HG03103 (cell line): ENCODE measurements around the gene POU4F3.

Experiments used
- ATAC-seq: cut with Tn5 transposase; IDR thresholded peaks from one replicate; pipeline ENCODE4 v1.9.1; 2021; ENCODE audit warnings: low read depth; ENCODE audit not compliant: unreplicated experiment

POU4F3 gene

GRCh38 chr5:146339715-146340259, 1.1 kb downstream of the POU4F3 start:
- no peak for ATAC-seq

GRCh38 chr5:146340260-146341081, 1.8 kb downstream of the POU4F3 start:
- no peak for ATAC-seq

- ATAC-seq, result no peak
These were observed 3.2 kb downstream of the POU4F3 start for GRCh38 chr5:146341854-146342253.

GRCh38 chr5:146342519-146342881, 3.9 kb downstream of the POU4F3 start:
- no peak for ATAC-seq

GRCh38 chr5:146342882-146343865, 4.5 kb downstream of the POU4F3 start:
- ATAC-seq, result no peak

GRCh38 chr5:146344155-146345118, 5.8 kb downstream of the POU4F3 start:
- no peak for ATAC-seq

GRCh38 chr5:146345240-146345577, 6.6 kb downstream of the POU4F3 start:
- ATAC-seq, result no peak

GRCh38 chr5:146345578-146346366, 7.1 kb downstream of the POU4F3 start:
- ATAC-seq, result no peak

GRCh38 chr5:146357126-146357525, 18.5 kb downstream of the POU4F3 start:
- no peak for ATAC-seq

- no peak for ATAC-seq
These were observed 21.2 kb downstream of the POU4F3 start for GRCh38 chr5:146359836-146360235.

- no peak for ATAC-seq
These were observed 24.7 kb downstream of the POU4F3 start for GRCh38 chr5:146363161-146363874.

GRCh38 chr5:146365618-146366017, 27.0 kb downstream of the POU4F3 start:
- no peak for ATAC-seq

GRCh38 chr5:146366904-146367303, 28.3 kb downstream of the POU4F3 start:
- no peak for ATAC-seq

- no peak for ATAC-seq
These were observed 29.5 kb downstream of the POU4F3 start for GRCh38 chr5:146368137-146368536.

GRCh38 chr5:146369691-146370090, 31.1 kb downstream of the POU4F3 start:
- no peak for ATAC-seq

GRCh38 chr5:146376821-146377220, 38.2 kb downstream of the POU4F3 start:
- ATAC-seq, result no peak

GRCh38 chr5:146378986-146379385, 40.3 kb downstream of the POU4F3 start:
- ATAC-seq, result no peak

- no peak for ATAC-seq
These were observed 42.1 kb downstream of the POU4F3 start for GRCh38 chr5:146380714-146381113.

GRCh38 chr5:146388386-146388785, 49.7 kb downstream of the POU4F3 start:
- no peak for ATAC-seq
